SK-N-SH (cell line): ENCODE data around the gene AUH. TPM values are rescaled to one million over a fixed set of nuclear protein-coding genes. Genes with fewer than 3 reads are reported as not detected.

Experiments
- CTCF ChIA-PET: fragments of 300-600, 350-600 bp; formaldehyde crosslinking; extraction: SDS; loops from one replicate; lab custom pipeline; 2021; lab: Yijun Ruan, JAX
- POLR2A ChIA-PET: fragments of 350-600 bp; sonication (Branson Sonifier 250); formaldehyde crosslinking; extraction: SDS; loops from one replicate; lab custom pipeline; 2020; ENCODE audit warnings: antibody characterized with exemption, inconsistent platforms; lab: Yijun Ruan, JAX
- DNase-seq: peaks from one replicate; pipeline ENCODE4 v3.0.0; 2012
- H2AFZ ChIP-seq: fragments of 200-600 bp; sonication (generic); 2 replicates; pipeline ENCODE4 v1.8.1; 2016; ENCODE audit warnings: antibody characterized with exemption, mild to moderate bottlenecking, low read depth
- H3F3A ChIP-seq: fragments of 200-600 bp; sonication (generic); replicated peaks from 2 replicates; pipeline ENCODE3; 2016; ENCODE audit warnings: antibody characterized with exemption, mild to moderate bottlenecking; ENCODE audit not compliant: insufficient read depth
- H3K27ac ChIP-seq, 2 experiments: fragments of 200-500 bp in 1 of 2; fragments of 200-600 bp in 1 of 2; sonication (Bioruptor generic) in 1 of 2; sonication (generic), shearing (Covaris generic) in 1 of 2; 2 replicates each; pipeline versions ENCODE4 v1.5.1 to v1.6.1; 2014 to 2016; ENCODE audit warnings: low read depth in 2 of 2, inconsistent platforms in 1 of 2, low read length in 1 of 2, mild to moderate bottlenecking in 1 of 2, mixed read lengths in 1 of 2
- H3K27me3 ChIP-seq: fragments of 200-600 bp; sonication (generic), shearing (Covaris generic); 2 replicates; pipeline ENCODE4 v1.6.1; 2016; ENCODE audit warnings: mixed run types; ENCODE audit not compliant: insufficient read depth
- H3K36me3 ChIP-seq, 2 experiments: fragments of 200-500 bp in 1 of 2; fragments of 200-600 bp in 1 of 2; sonication (Bioruptor generic) in 1 of 2; sonication (generic) in 1 of 2; replicated peaks in 1 of 2; 2 replicates each; pipeline versions ENCODE3 to v1.5.1; 2014 to 2016; ENCODE audit warnings: low read length in 1 of 2, mild to moderate bottlenecking in 1 of 2; ENCODE audit not compliant: insufficient read depth in 2 of 2, control insufficient read depth in 1 of 2
- H3K4me1 ChIP-seq, 2 experiments: fragments of 200-500 bp in 1 of 2; fragments of 200-600 bp in 1 of 2; sonication (Bioruptor generic) in 1 of 2; sonication (generic), shearing (Covaris generic) in 1 of 2; 2 replicates each; pipeline versions ENCODE4 v1.5.1 to v1.6.1; 2014 to 2016; ENCODE audit warnings: low read depth in 1 of 2, low read length in 1 of 2, mixed run types in 1 of 2; ENCODE audit not compliant: insufficient read depth in 2 of 2, control insufficient read depth in 1 of 2
- H3K4me2 ChIP-seq: fragments of 200-600 bp; sonication (generic), shearing (Covaris generic); 2 replicates; pipeline ENCODE4 v1.6.1; 2017; ENCODE audit warnings: mixed run types
- H3K4me3 ChIP-seq, 2 experiments: fragments of 200-500 bp in 1 of 2; fragments of 200-600 bp in 1 of 2; sonication (Bioruptor generic) in 1 of 2; sonication (generic), shearing (Covaris generic) in 1 of 2; 2 replicates each; pipeline versions ENCODE4 v1.5.1 to v1.8.1; 2014 to 2016; ENCODE audit warnings: low read depth in 2 of 2, inconsistent platforms in 1 of 2, low read length in 1 of 2, mild to moderate bottlenecking in 1 of 2, mixed read lengths in 1 of 2, moderate library complexity in 1 of 2
- H3K79me2 ChIP-seq: fragments of 200-600 bp; sonication (generic); 2 replicates; pipeline ENCODE4 v1.8.1; 2017; ENCODE audit warnings: mild to moderate bottlenecking; ENCODE audit not compliant: insufficient read depth
- H3K9ac ChIP-seq: fragments of 200-600 bp; sonication (generic); 2 replicates; pipeline ENCODE4 v1.6.1; 2017; ENCODE audit warnings: mixed run types
- H3K9me2 ChIP-seq: fragments of 200-600 bp; sonication (generic); 2 replicates; pipeline ENCODE4 v1.6.1; 2017; ENCODE audit warnings: mixed run types
- H3K9me3 ChIP-seq: fragments of 200-600 bp; sonication (generic); 2 replicates; pipeline ENCODE4 v1.6.1; 2017; ENCODE audit warnings: mixed run types, mild to moderate bottlenecking, moderate library complexity
- H4K20me1 ChIP-seq: fragments of 200-600 bp; sonication (generic); 2 replicates; pipeline ENCODE4 v1.6.1; 2017; ENCODE audit warnings: mild to moderate bottlenecking, mixed run types; ENCODE audit not compliant: insufficient read depth
- FOXJ3 ChIP-seq: sonication (generic); formaldehyde crosslinking; IDR thresholded peaks from 2 replicates; pipeline ENCODE4 v1.5.1; 2020; ENCODE audit warnings: mild to moderate bottlenecking, missing genetic modification reagents
- MEF2A ChIP-seq: IDR thresholded peaks from 2 replicates; pipeline ENCODE4 v1.4.0; 2012; ENCODE audit warnings: low read depth, borderline replicate concordance
- MXI1 ChIP-seq: IDR thresholded peaks from 2 replicates; pipeline ENCODE4 v1.6.1; 2012; ENCODE audit warnings: mild to moderate bottlenecking, low read depth, low read length, improper control_type of control experiment
- SMC3 ChIP-seq: IDR thresholded peaks from 2 replicates; pipeline ENCODE4 v1.6.1; 2012; ENCODE audit warnings: low read depth, low read length, improper control_type of control experiment
- TEAD4 ChIP-seq: IDR thresholded peaks from 2 replicates; pipeline ENCODE4 v1.4.0; 2012; ENCODE audit warnings: mild to moderate bottlenecking, borderline replicate concordance; ENCODE audit not compliant: insufficient read depth
- YY1 ChIP-seq: IDR thresholded peaks from 2 replicates; pipeline ENCODE4 v1.4.0; 2012; ENCODE audit warnings: low read depth, mild to moderate bottlenecking
- WGBS: methylation state at CpG from one replicate; pipeline ENCODE4 v1.1.6; 2017; ENCODE audit warnings: low lambda C conversion rate; 5-methylcytosine and 5-hydroxymethylcytosine counted together
- polyA plus RNA-seq, 3 experiments: library from polyadenylated mRNA; depleted of rRNA; stranded (reverse); fragments of >200 nt; gene quantifications; 2 replicates each; pipeline ENCODE4 v1.2.3, GENCODE V29; 2012
- TF ChIP-seq, protein P1 (sequence below): IDR thresholded peaks from 2 replicates; pipeline ENCODE4; 2012

The AUH gene
- polyA plus RNA-seq, 1 of the 3 experiments (the other 2 are of a cell fraction): 7.6 TPM

DNA sequence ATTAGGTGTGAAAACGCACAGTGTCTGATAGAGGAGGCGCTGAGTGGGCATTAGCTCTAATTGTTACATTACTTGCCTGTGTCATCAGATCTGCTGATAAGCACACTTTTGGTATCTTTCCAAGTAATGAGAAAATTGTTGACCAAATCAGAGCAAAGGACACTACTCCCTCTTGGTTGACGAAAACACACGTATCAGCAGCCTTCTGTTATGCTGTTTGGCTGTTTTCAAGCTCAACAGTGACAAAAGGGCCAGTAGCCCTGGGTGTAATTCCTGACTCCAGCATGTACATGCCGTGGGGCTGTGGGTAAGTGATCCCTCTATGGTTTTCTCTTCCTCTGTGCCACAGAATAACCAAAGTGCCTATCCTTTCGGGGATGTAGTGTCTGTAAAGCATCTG is 151.4 kb downstream of the AUH start:
- no peak overlapping the region for H3K27ac ChIP-seq
- peaks cover 0 to 16% of the 10 kb centered on the region in 2 experiments; a peak in 2 of 4 replicates for H3K4me1 ChIP-seq
- no peaks in the 10 kb centered on the region for H3K9me3 ChIP-seq
- H3F3A ChIP-seq: no peaks in the 10 kb centered on the region
- no peak overlapping the region for H3K4me3 ChIP-seq
- no peaks in the 10 kb centered on the region for H3K9me2 ChIP-seq
- TF ChIP-seq MEF2A (no peak), SMC3 (no peak)
- TF ChIP-seq, all 33 proteins: peak for 0
- Histone ChIP-seq H3K4me2 (no peak overlapping the region), H2AFZ (no peak overlapping the region), H3K27me3 (no peaks in the 10 kb centered on the region), H3K36me3 (no peaks in the 10 kb centered on the region), H3K79me2 (no peaks in the 10 kb centered on the region), H3K9ac (no peak overlapping the region), H4K20me1 (no peaks in the 10 kb centered on the region)
- 87% methylated on average over 6 of the region's 6 CpGs for WGBS
- CTCF ChIA-PET: interaction anchor here (0.7 to 1.3 kb wide), 3 partner anchors 9 to 211 kb away, joined by 3 read pairs; no protein-coding TSS in a partner anchor
- DNase-seq: no peak
- POLR2A ChIA-PET: no interaction called here

DNA sequence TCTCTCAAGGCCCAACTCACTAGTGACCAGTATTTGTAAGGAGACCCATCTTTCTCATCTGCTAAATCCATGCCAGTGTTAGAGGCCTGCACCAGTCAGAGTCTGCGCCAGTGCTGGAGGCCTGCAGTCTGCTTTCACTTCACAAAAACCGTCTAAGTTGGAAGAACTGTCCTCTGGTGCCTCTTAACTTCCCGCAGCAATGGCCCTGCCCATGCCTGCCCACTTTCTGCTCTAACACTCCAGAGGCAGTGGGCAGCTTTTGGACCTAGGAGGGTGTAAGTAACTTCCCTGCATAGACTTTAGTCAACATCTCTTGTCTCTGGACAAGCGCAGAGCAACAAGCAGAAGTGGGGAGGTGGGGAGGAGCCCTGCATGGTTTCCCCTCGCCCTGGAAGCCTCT is 152.9 kb downstream of the AUH start:
- Histone ChIP-seq H3K79me2 (no peaks in the 10 kb centered on the region), H2AFZ (no peak overlapping the region), H3K9me3 (no peaks in the 10 kb centered on the region), H3K4me3 (no peak overlapping the region), H3F3A (no peaks in the 10 kb centered on the region), H3K4me2 (no peak overlapping the region), H4K20me1 (no peaks in the 10 kb centered on the region), H3K4me1 (peaks cover 0 to 5% of the 10 kb centered on the region in 2 experiments; a peak in 2 of 4 replicates), H3K27ac (no peak overlapping the region), H3K9ac (no peak overlapping the region), H3K9me2 (no peaks in the 10 kb centered on the region), H3K36me3 (no peaks in the 10 kb centered on the region), H3K27me3 (no peaks in the 10 kb centered on the region)
- ChIA-PET CTCF (no interaction called here), POLR2A (no interaction called here)
- TF ChIP-seq TEAD4 (no peak), FOXJ3 (no peak)
- TF ChIP-seq, protein P1, sequence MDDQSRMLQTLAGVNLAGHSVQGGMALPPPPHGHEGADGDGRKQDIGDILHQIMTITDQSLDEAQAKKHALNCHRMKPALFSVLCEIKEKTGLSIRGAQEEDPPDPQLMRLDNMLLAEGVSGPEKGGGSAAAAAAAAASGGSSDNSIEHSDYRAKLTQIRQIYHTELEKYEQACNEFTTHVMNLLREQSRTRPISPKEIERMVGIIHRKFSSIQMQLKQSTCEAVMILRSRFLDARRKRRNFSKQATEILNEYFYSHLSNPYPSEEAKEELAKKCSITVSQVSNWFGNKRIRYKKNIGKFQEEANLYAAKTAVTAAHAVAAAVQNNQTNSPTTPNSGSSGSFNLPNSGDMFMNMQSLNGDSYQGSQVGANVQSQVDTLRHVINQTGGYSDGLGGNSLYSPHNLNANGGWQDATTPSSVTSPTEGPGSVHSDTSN: no peak
- WGBS: 100% methylated on average over 5 of the region's 5 CpGs
- DNase-seq: no peak

DNA sequence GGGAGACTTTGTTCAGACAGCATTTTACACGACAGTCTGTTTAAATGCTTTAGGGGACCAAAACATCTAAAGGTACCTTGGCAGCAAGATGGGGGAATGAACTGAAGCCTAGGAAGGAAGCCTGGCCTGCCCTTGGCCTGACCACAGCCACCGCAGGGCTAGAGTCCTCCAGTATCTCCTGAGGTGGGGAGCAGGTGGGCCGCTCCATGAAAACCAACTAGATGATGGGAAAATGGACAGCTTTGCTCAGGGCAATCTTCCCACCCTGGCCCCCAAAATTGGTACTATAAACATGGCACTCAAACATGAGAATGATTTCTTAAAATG is 153.3 kb downstream of the AUH start:
- H3K79me2 ChIP-seq: no peaks in the 10 kb centered on the region
- peaks cover 0 to 5% of the 10 kb centered on the region in 2 experiments; a peak in 1 of 4 replicates for H3K4me1 ChIP-seq
- no peak overlapping the region for H3K9ac ChIP-seq
- no peaks in the 10 kb centered on the region for H3F3A ChIP-seq
- H4K20me1 ChIP-seq: no peaks in the 10 kb centered on the region
- no peaks in the 10 kb centered on the region for H3K36me3 ChIP-seq
- no peak overlapping the region for H2AFZ ChIP-seq
- POLR2A ChIA-PET: no interaction called here
- no peak overlapping the region for H3K4me2 ChIP-seq
- DNase-seq: no peak
- no peaks in the 10 kb centered on the region for H3K9me2 ChIP-seq
- no peak overlapping the region for H3K27ac ChIP-seq
- CTCF ChIA-PET: no interaction called here
- TF ChIP-seq TEAD4: no peak
- TF ChIP-seq, protein P1: no peak
- TF ChIP-seq YY1: no peak
- TF ChIP-seq MXI1: no peak
- H3K27me3 ChIP-seq: no peaks in the 10 kb centered on the region
- H3K4me3 ChIP-seq: no peak overlapping the region
- H3K9me3 ChIP-seq: no peaks in the 10 kb centered on the region
- WGBS: 93% methylated on average over 3 of the region's 3 CpGs
